Fibroblast of skin of left quadriceps (primary cell): Measurements from ENCODE around the gene ANKRD22.

Experiments
- DNase-seq, 2 experiments: peaks; one replicate each; pipeline ENCODE4 v3.0.0-alpha.2; 2013; ENCODE audit warnings: low read depth in 2 of 2

ANKRD22 gene

GRCh38 chr10:88851706-88852105 is at the start of gene ANKRD22:
Gene ANKRD22 (minus strand): TSS chr10:88851844. CDS start chr10:88851607, 237 bp downstream.
- no peak for DNase-seq

GRCh38 chr10:88899886-88900285 is 48.2 kb upstream of the ANKRD22 start:
- DNase-seq: no peak

GRCh38 chr10:88898727-88899126 is 47.1 kb upstream of the ANKRD22 start:
- DNase-seq: no peak

GRCh38 chr10:88896994-88897853 is 45.6 kb upstream of the ANKRD22 start:
- DNase-seq: no peak

- no peak for DNase-seq
Measured at GRCh38 chr10:88896372-88896993, 44.8 kb upstream of the ANKRD22 start.

GRCh38 chr10:88895250-88895649 is 43.6 kb upstream of the ANKRD22 start:
- no peak for DNase-seq

- DNase-seq: no peak
Measured at GRCh38 chr10:88893611-88894010, 42.0 kb upstream of the ANKRD22 start.

- peak in 1 of 2 experiments; percentile 30 for DNase-seq
Measured at GRCh38 chr10:88892222-88892967, 40.8 kb upstream of the ANKRD22 start.

GRCh38 chr10:88890681-88891381 is 39.2 kb upstream of the ANKRD22 start:
- no peak for DNase-seq

- no peak for DNase-seq
Measured at GRCh38 chr10:88889559-88890337, 38.1 kb upstream of the ANKRD22 start.

- no peak for DNase-seq
Measured at GRCh38 chr10:88888810-88889445, 37.3 kb upstream of the ANKRD22 start.

GRCh38 chr10:88886557-88886956 is 34.9 kb upstream of the ANKRD22 start:
- no peak for DNase-seq

GRCh38 chr10:88883448-88883809 is 31.8 kb upstream of the ANKRD22 start:
- no peak for DNase-seq

- peak; percentile 61 to 64 for DNase-seq
Measured at GRCh38 chr10:88882646-88883447, 31.2 kb upstream of the ANKRD22 start.

- DNase-seq: no peak
Measured at GRCh38 chr10:88881922-88882645, 30.4 kb upstream of the ANKRD22 start.

- no peak for DNase-seq
Measured at GRCh38 chr10:88881320-88881719, 29.7 kb upstream of the ANKRD22 start.

GRCh38 chr10:88880282-88881076 is 28.8 kb upstream of the ANKRD22 start:
- DNase-seq: peak in 1 of 2 experiments; percentile 32
